CD4-positive, alpha-beta T cell (primary cell): Measurements from ENCODE around the gene PTPRN2. TPM values are rescaled to one million over a fixed set of nuclear protein-coding genes. Genes with fewer than 3 reads are reported as not detected.

Experiments used
- ATAC-seq: fragments of 200-7000 bp; cut with Tn5 transposase; one replicate; pipeline ENCODE4 v1.10.0; 2022; ENCODE audit warnings: mild to moderate bottlenecking; ENCODE audit not compliant: poor library complexity
- CTCF ChIA-PET: fragments of 350-600 bp; sonication (Branson Sonifier 250); formaldehyde crosslinking; loops from one replicate; lab custom pipeline; 2021; ENCODE audit warnings: antibody characterized with exemption, inconsistent platforms; lab: Charles Lee
- POLR2A ChIA-PET: fragments of 350-600 bp; sonication (Branson Sonifier 250); formaldehyde crosslinking; loops from one replicate; lab custom pipeline; 2021; ENCODE audit warnings: antibody characterized with exemption, inconsistent platforms; lab: Charles Lee
- DNase-seq, 14 experiments: peaks; one replicate each; pipeline ENCODE4 v3.0.0-alpha.2; 2013 to 2020; ENCODE audit warnings: mixed read lengths in 2 of 14
- H3K27ac ChIP-seq, 2 donors: one replicate each; pipeline versions ENCODE4 v1.5.1 to v1.7.0; 2013; ENCODE audit warnings: low read length in 2 of 2, low read depth in 1 of 2, mild to moderate bottlenecking in 1 of 2
- H3K27me3 ChIP-seq, 2 experiments: 1 replicate in 1 of 2; 2 replicates in 1 of 2; pipeline versions ENCODE4 v1.6.1 to v1.7.0; 2013; ENCODE audit warnings: low read length in 2 of 2, control low read depth in 1 of 2, mild to moderate bottlenecking in 1 of 2, moderate library complexity in 1 of 2; ENCODE audit not compliant: insufficient read depth in 2 of 2, control insufficient read depth in 1 of 2
- H3K36me3 ChIP-seq: one replicate; pipeline ENCODE4 v1.6.1; 2013; ENCODE audit warnings: low read length, control low read depth; ENCODE audit not compliant: insufficient read depth
- H3K4me1 ChIP-seq: one replicate; pipeline ENCODE4 v1.6.1; 2013; ENCODE audit warnings: low read length, control low read depth; ENCODE audit not compliant: insufficient read depth
- H3K4me3 ChIP-seq: one replicate; pipeline ENCODE4 v1.5.1; 2013; ENCODE audit warnings: mild to moderate bottlenecking, low read length, moderate library complexity
- H3K9me3 ChIP-seq, 2 experiments: 1 replicate in 1 of 2; 2 replicates in 1 of 2; pipeline versions ENCODE4 v1.6.1 to v1.7.0; 2013; ENCODE audit warnings: low read length in 2 of 2, mild to moderate bottlenecking in 2 of 2, control low read depth in 1 of 2, moderate library complexity in 1 of 2; ENCODE audit not compliant: control insufficient read depth in 1 of 2, insufficient read depth in 1 of 2
- H3K27ac Mint-ChIP-seq: one replicate; pipeline ENCODE4 v1.8.0; 2020; ENCODE audit warnings: mixed read lengths
- H3K27me3 Mint-ChIP-seq: one replicate; pipeline ENCODE4 v1.8.0; 2021; ENCODE audit warnings: mixed read lengths
- H3K36me3 Mint-ChIP-seq: one replicate; pipeline ENCODE4 v1.8.0; 2021; ENCODE audit warnings: low read depth, mixed read lengths
- H3K4me1 Mint-ChIP-seq: one replicate; pipeline ENCODE4 v1.8.0; 2021; ENCODE audit warnings: low read depth, mixed read lengths
- H3K4me3 Mint-ChIP-seq: one replicate; pipeline ENCODE4 v1.8.0; 2020; ENCODE audit warnings: mild to moderate bottlenecking, mixed read lengths
- H3K9me3 Mint-ChIP-seq: one replicate; pipeline ENCODE4 v1.8.0; 2020; ENCODE audit warnings: mixed read lengths
- intact Hi-C, 2 experiments: fragments of 100-400 bp; cut with DNase I in 1 of 2; cut with micrococcal nuclease in 1 of 2; formaldehyde crosslinking; loops; one replicate each; pipeline versions ENCODE4 v1.15.1 to v1.9.0; 2023 to 2025; cut with DNase I, micrococcal nuclease
- total RNA-seq, 174 experiments: library from RNA in 2 of 174; stranded (reverse) in 2 of 174; gene quantifications; one replicate each; pipeline ENCODE4 v1.2.3 and lab custom pipeline; 2021 to 2026
- TF ChIP-seq, protein P1 (sequence below): fragments of 200-600 bp; IDR thresholded peaks from one replicate; pipeline ENCODE4 v1.8.0; 2022; ENCODE audit warnings: antibody characterized with exemption, mild to moderate bottlenecking

The PTPRN2 gene
- total RNA-seq, 2 experiments from 2014 or later = 0.34 to 0.44 TPM

DNA sequence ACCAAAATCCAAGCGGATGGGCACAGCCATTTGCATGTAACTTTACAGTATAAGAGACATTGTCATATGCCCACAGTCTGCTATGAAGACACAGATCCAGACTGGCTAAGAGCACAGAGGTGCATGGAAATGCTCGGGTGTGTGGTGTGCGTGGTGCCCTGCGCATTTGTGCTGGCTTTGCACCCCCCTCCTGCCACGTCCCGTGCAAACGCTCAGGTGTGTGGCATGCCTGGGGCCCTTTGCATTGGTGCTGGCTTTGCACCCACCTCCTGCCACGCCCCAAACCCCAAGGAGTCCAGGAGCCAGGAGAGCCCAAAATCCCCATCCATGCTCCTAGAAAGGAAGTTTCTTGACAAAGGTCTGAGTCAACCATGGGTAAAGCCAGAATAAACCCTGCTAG is 306.2 kb downstream of the PTPRN2 start:
- H3K27me3 Mint-ChIP-seq = no peaks in the 10 kb centered on the region
- Histone ChIP-seq H3K27ac (no peak overlapping the region), H3K4me3 (no peak overlapping the region), H3K27me3 (peaks cover 0 to 3% of the 10 kb centered on the region in 2 experiments), H3K36me3 (no peaks in the 10 kb centered on the region), H3K9me3 (peaks cover 0 to 47% of the 10 kb centered on the region in 2 experiments), H3K4me1 (no peaks in the 10 kb centered on the region)
- DNase-seq (peak in 1 of 14 experiments; percentile 16), ATAC-seq (no peak)
- no peak overlapping the region for H3K4me3 Mint-ChIP-seq
- no peak overlapping the region for H3K27ac Mint-ChIP-seq
- ChIA-PET POLR2A (no interaction called here), CTCF (no interaction called here)
- no peaks in the 10 kb centered on the region for H3K4me1 Mint-ChIP-seq
- TF ChIP-seq, protein P1, sequence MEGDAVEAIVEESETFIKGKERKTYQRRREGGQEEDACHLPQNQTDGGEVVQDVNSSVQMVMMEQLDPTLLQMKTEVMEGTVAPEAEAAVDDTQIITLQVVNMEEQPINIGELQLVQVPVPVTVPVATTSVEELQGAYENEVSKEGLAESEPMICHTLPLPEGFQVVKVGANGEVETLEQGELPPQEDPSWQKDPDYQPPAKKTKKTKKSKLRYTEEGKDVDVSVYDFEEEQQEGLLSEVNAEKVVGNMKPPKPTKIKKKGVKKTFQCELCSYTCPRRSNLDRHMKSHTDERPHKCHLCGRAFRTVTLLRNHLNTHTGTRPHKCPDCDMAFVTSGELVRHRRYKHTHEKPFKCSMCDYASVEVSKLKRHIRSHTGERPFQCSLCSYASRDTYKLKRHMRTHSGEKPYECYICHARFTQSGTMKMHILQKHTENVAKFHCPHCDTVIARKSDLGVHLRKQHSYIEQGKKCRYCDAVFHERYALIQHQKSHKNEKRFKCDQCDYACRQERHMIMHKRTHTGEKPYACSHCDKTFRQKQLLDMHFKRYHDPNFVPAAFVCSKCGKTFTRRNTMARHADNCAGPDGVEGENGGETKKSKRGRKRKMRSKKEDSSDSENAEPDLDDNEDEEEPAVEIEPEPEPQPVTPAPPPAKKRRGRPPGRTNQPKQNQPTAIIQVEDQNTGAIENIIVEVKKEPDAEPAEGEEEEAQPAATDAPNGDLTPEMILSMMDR = no peak
- intact Hi-C loops = no loop called here
- H3K36me3 Mint-ChIP-seq = no peaks in the 10 kb centered on the region
- H3K9me3 Mint-ChIP-seq = no peaks in the 10 kb centered on the region

GRCh38 chr7:158280448-158281144 is 307.0 kb downstream of the PTPRN2 start:
- intact Hi-C loops = no loop called here
- Mint-ChIP-seq H3K4me1 (no peaks in the 10 kb centered on the region), H3K27me3 (no peaks in the 10 kb centered on the region), H3K27ac (no peak overlapping the region), H3K9me3 (no peaks in the 10 kb centered on the region), H3K4me3 (no peak overlapping the region), H3K36me3 (no peaks in the 10 kb centered on the region)
- DNase-seq = peak in 1 of 14 experiments; percentile 24
- Histone ChIP-seq H3K36me3 (no peaks in the 10 kb centered on the region), H3K9me3 (peaks cover 0 to 51% of the 10 kb centered on the region in 2 experiments), H3K27ac (no peak overlapping the region), H3K4me1 (no peaks in the 10 kb centered on the region), H3K4me3 (no peak overlapping the region), H3K27me3 (peaks cover 0 to 3% of the 10 kb centered on the region in 2 experiments)
- ChIA-PET CTCF (no interaction called here), POLR2A (no interaction called here)
- TF ChIP-seq, protein P1 = no peak
- no peak for ATAC-seq

- H3K4me3 Mint-ChIP-seq = no peak overlapping the region
- intact Hi-C loops = no loop called here
- H3K36me3 Mint-ChIP-seq = no peaks in the 10 kb centered on the region
- H3K4me1 Mint-ChIP-seq = no peaks in the 10 kb centered on the region
- no peak overlapping the region for H3K27ac ChIP-seq
- no peak for ATAC-seq
- H3K9me3 Mint-ChIP-seq = no peaks in the 10 kb centered on the region
- no peaks in the 10 kb centered on the region for H3K36me3 ChIP-seq
- H3K9me3 ChIP-seq = peaks cover 0 to 48% of the 10 kb centered on the region in 2 experiments
- DNase-seq = peak in 1 of 14 experiments; percentile 31
- H3K27me3 ChIP-seq = peaks cover 0 to under 1% of the 10 kb centered on the region in 2 experiments
- H3K27me3 Mint-ChIP-seq = no peaks in the 10 kb centered on the region
- TF ChIP-seq, protein P1 = no peak
- H3K4me1 ChIP-seq = no peaks in the 10 kb centered on the region
- ChIA-PET CTCF (no interaction called here), POLR2A (no interaction called here)
- no peak overlapping the region for H3K27ac Mint-ChIP-seq
- no peak overlapping the region for H3K4me3 ChIP-seq
Observed at GRCh38 chr7:158279539-158280447, 307.8 kb downstream of the PTPRN2 start.
